AG04450 (cell line): ENCODE data around the gene TNFAIP8. TPM values are rescaled to one million over a fixed set of nuclear protein-coding genes. Genes with fewer than 3 reads are reported as not detected.

Source experiments
- CTCF ChIA-PET: fragments of 300-600, 350-600 bp; formaldehyde crosslinking; extraction: SDS; loops from one replicate; lab custom pipeline; 2022; ENCODE audit warnings: antibody characterized with exemption, inconsistent platforms; lab: Charles Lee
- POLR2A ChIA-PET: fragments of 350-600 bp; formaldehyde crosslinking; extraction: SDS; loops from one replicate; lab custom pipeline; 2021; ENCODE audit warnings: antibody characterized with exemption, inconsistent platforms; lab: Yijun Ruan, JAX
- DNase-seq: peaks from one replicate; pipeline ENCODE4 v3.0.0-alpha.2; 2011; ENCODE audit warnings: low read depth, low spot score
- H3K27ac ChIP-seq: one replicate; pipeline ENCODE4 v1.5.1; 2012; ENCODE audit warnings: low read depth, low read length, control low read depth
- H3K27me3 ChIP-seq: one replicate; pipeline ENCODE4 v1.6.0; 2012; ENCODE audit warnings: low read length; ENCODE audit not compliant: control insufficient read depth, insufficient read depth
- H3K4me3 ChIP-seq: 2 replicates; pipeline ENCODE4 v1.5.1; 2011; ENCODE audit warnings: mild to moderate bottlenecking, low read depth, low read length, control low read depth
- H3K9me3 ChIP-seq: 2 replicates; pipeline ENCODE4 v1.5.1; 2012; ENCODE audit warnings: low read length; ENCODE audit not compliant: control insufficient read depth, insufficient read depth
- CTCF ChIP-seq: IDR thresholded peaks from 2 replicates; pipeline ENCODE4 v1.5.1; 2011; ENCODE audit warnings: low read depth, low read length, control low read depth, inconsistent platforms
- polyA plus RNA-seq: library from polyadenylated mRNA; depleted of rRNA; stranded (reverse); fragments of >200 nt; gene quantifications from 2 replicates; pipeline ENCODE4 v1.2.3, GENCODE V29; 2011

The TNFAIP8 gene
- polyA plus RNA-seq, 1 experiment: 56.4 TPM

GRCh38 chr5:119332208-119332607 is 23.6 kb upstream of the TNFAIP8 start:
- Histone ChIP-seq H3K27me3 (no peaks in the 10 kb centered on the region), H3K27ac (no peak overlapping the region), H3K9me3 (no peaks in the 10 kb centered on the region), H3K4me3 (no peak overlapping the region)
- no peak for TF ChIP-seq CTCF
- ChIA-PET CTCF (no interaction called here), POLR2A (no interaction called here)
- DNase-seq: no peak

GRCh38 chr5:119332978-119333401 is 22.8 kb upstream of the TNFAIP8 start:
- H3K27ac ChIP-seq: no peak overlapping the region
- ChIA-PET CTCF (interaction anchor here (3.1 to 3.9 kb wide), 2 partner anchors 79 to 345 kb away, joined by 11 to 22 read pairs; partner anchors contain the start of gene DTWD2), POLR2A (no interaction called here)
- DNase-seq: no peak
- no peaks in the 10 kb centered on the region for H3K9me3 ChIP-seq
- no peak overlapping the region for H3K4me3 ChIP-seq
- no peaks in the 10 kb centered on the region for H3K27me3 ChIP-seq
- TF ChIP-seq CTCF: no peak

- H3K4me3 ChIP-seq: no peak overlapping the region
- no peak for TF ChIP-seq CTCF
- H3K27ac ChIP-seq: no peak overlapping the region
- no peaks in the 10 kb centered on the region for H3K27me3 ChIP-seq
- no peak for DNase-seq
- H3K9me3 ChIP-seq: no peaks in the 10 kb centered on the region
- ChIA-PET POLR2A (no interaction called here), CTCF (interaction anchor here (0.8 to 3.9 kb wide), 3 partner anchors 78 to 346 kb away, joined by 5 to 22 read pairs (median 11); partner anchors contain the start of gene DTWD2)
These were observed 22.4 kb upstream of the TNFAIP8 start for GRCh38 chr5:119333421-119333851.

GRCh38 chr5:119335261-119335677 is 20.6 kb upstream of the TNFAIP8 start:
- no peak for DNase-seq
- ChIA-PET POLR2A (interaction anchor here (1.2 kb wide), 1 partner anchor 67 kb away, joined by 4 read pairs; no protein-coding TSS in a partner anchor), CTCF (interaction anchor here (0.6 to 3.9 kb wide), 10 partner anchors 10 to 347 kb away, joined by 3 to 22 read pairs (median 4); partner anchors contain the start of genes DTWD2 and TNFAIP8)
- no peak overlapping the region for H3K27ac ChIP-seq
- no peaks in the 10 kb centered on the region for H3K27me3 ChIP-seq
- H3K4me3 ChIP-seq: no peak overlapping the region
- no peak for TF ChIP-seq CTCF
- no peaks in the 10 kb centered on the region for H3K9me3 ChIP-seq

GRCh38 chr5:119336262-119336661 is 19.6 kb upstream of the TNFAIP8 start:
- CTCF ChIA-PET: interaction anchor here (1.4 to 3.9 kb wide), 3 partner anchors 13 to 349 kb away, joined by 4 to 22 read pairs (median 7); no protein-coding TSS in a partner anchor
- H3K27me3 ChIP-seq: no peaks in the 10 kb centered on the region
- H3K27ac ChIP-seq: no peak overlapping the region
- H3K4me3 ChIP-seq: no peak overlapping the region
- POLR2A ChIA-PET: no interaction called here
- TF ChIP-seq CTCF: no peak
- no peaks in the 10 kb centered on the region for H3K9me3 ChIP-seq
- no peak for DNase-seq
